HFF-Myc (cell line): ENCODE data around the gene PPP1R3F.
"Not testable (repeated sequence)": the region's sequence is repeated elsewhere in the genome, so short reads cannot be mapped to it uniquely, and the experiment has no call there.

Experiments
- DNase-seq: peaks from one replicate; pipeline ENCODE4 v3.0.0-alpha.2; 2011; ENCODE audit warnings: low read depth; ENCODE audit errors: extremely low read depth
- H3K4me3 ChIP-seq: replicated peaks from 2 replicates; pipeline ENCODE4 v1.5.1; 2011; ENCODE audit warnings: low read depth, mild to moderate bottlenecking, control low read depth, low read length
- CTCF ChIP-seq: IDR thresholded peaks from 2 replicates; pipeline ENCODE4 v1.5.1; 2012; ENCODE audit warnings: mild to moderate bottlenecking, low read depth, low read length, control low read depth; ENCODE audit errors: missing control alignments

The PPP1R3F gene

GRCh38 chrX:49308604-49309269 is 39.1 kb downstream of the PPP1R3F start:
- TF ChIP-seq CTCF: no peak
- H3K4me3 ChIP-seq: peak overlapping the region; percentile 18; the same call in 1 of the 2 replicates
- no peak for DNase-seq

- no peak for DNase-seq
- peak overlapping the region; percentile 18 for H3K4me3 ChIP-seq
- no peak for TF ChIP-seq CTCF
Observed at GRCh38 chrX:49309401-49309981, 39.9 kb downstream of the PPP1R3F start.

DNA sequence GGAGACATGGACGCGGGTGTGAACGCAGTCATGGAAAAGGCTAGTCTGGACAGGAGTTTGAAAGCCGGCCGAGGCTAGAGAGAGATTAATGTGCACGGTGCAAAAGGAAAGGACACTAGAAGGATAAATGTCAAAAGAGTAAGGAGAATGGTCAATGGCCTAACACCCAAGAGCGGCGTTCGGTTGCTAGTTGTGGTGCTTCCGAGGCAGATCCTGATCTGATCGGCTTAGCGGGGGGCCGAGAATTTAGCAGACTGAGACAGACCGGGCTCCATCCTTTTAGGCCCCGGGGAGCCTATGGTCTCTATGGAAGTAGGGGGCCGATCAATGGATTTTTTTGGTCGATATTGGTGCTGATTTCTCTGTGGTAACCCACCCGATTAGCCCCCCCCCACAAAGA is 40.8 kb downstream of the PPP1R3F start:
- no peak for TF ChIP-seq CTCF
- DNase-seq: no peak
- H3K4me3 ChIP-seq: no peak overlapping the region

- no peak for DNase-seq
- TF ChIP-seq CTCF: no peak
- H3K4me3 ChIP-seq: no peak overlapping the region
Observed at GRCh38 chrX:49312176-49312575, 42.6 kb downstream of the PPP1R3F start.

GRCh38 chrX:49316085-49316484 is 46.5 kb downstream of the PPP1R3F start:
- TF ChIP-seq CTCF: no peak
- DNase-seq: no peak
- no peak overlapping the region for H3K4me3 ChIP-seq

DNA sequence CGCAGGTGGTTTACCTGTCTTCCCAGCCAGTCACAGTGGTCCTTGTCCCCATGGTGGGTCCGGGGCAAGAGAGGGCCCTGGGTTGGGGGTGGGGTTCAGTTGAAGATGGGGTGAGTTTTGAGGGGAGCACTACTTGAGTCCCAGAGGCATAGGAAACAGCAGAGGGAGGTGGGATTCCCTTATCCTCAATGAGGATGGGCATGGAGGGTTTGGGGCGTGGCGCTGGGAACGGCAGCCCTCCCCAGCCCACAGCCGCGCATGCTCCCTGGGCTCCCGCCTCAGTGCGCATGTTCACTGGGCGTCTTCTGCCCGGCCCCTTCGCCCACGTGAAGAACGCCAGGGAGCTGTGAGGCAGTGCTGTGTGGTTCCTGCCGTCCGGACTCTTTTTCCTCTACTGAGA is 52.1 kb downstream of the PPP1R3F start, which contains the start of gene GAGE12J:
GAGE12J (plus strand) TSS at position 301 of the 400 bp plus-strand sequence. CDS start 1,157 bp downstream, outside the sequence.
- DNase-seq, H3K4me3 ChIP-seq: not testable (repeated sequence)

DNA sequence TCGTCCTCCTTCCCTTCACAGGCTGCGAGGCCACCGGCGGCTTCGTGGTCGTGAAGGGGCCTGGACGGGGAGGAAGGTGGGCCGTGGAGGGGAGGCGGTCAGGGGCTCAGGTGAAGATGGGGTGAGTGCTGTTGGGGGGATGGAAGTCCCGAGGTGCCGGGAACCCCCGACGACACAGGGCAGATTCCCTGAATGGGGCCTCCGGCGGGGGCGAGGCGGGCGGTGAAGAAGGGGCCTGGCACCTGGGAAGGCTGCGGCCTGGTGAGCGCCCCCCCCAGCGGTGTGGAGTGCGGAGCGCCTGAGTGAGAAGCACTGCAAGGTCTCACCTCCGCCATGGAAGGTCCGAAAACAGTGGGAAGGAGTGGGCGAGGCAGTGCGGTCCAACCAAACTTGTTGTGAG is 52.7 kb downstream of the PPP1R3F start:
- DNase-seq, H3K4me3 ChIP-seq: not testable (repeated sequence)

- not testable (repeated sequence) for H3K4me3 ChIP-seq
Observed at GRCh38 chrX:49323735-49324134, 54.1 kb downstream of the PPP1R3F start.

DNA sequence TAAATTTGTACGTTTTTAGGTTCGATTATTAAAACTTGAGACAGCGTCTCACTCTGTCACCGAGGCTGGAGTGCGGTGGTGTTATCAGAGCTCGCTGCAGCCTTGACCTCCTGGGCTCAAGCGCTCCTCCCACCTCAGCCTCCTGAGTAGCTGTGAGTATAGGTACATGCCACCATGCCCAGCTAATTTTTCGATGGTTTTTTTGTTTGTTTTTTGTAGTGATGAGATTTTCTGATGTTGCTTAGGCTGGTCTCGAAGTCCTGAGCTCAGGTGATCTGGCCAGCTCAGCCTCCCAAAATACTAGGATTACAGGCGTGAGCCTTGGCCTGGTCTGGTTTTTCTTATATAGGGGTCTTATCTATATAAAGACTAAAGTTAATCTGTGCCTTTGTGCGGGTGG is 60.8 kb downstream of the PPP1R3F start:
- DNase-seq, H3K4me3 ChIP-seq: not testable (repeated sequence)

More at GRCh38 chrX:49323735-49324134, 54.1 kb downstream of the PPP1R3F start:
- DNase-seq: not testable (repeated sequence)

DNA sequence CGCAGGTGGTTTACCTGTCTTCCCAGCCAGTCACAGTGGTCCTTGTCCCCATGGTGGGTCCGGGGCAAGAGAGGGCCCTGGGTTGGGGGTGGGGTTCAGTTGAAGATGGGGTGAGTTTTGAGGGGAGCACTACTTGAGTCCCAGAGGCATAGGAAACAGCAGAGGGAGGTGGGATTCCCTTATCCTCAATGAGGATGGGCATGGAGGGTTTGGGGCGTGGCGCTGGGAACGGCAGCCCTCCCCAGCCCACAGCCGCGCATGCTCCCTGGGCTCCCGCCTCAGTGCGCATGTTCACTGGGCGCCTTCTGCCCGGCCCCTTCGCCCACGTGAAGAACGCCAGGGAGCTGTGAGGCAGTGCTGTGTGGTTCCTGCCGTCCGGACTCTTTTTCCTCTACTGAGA is 61.7 kb downstream of the PPP1R3F start, which contains the start of gene GAGE13:
GAGE13 (plus strand) TSS at position 301 of the 400 bp plus-strand sequence. CDS start 1,156 bp downstream, outside the sequence.
- H3K4me3 ChIP-seq, DNase-seq: not testable (repeated sequence)

DNA sequence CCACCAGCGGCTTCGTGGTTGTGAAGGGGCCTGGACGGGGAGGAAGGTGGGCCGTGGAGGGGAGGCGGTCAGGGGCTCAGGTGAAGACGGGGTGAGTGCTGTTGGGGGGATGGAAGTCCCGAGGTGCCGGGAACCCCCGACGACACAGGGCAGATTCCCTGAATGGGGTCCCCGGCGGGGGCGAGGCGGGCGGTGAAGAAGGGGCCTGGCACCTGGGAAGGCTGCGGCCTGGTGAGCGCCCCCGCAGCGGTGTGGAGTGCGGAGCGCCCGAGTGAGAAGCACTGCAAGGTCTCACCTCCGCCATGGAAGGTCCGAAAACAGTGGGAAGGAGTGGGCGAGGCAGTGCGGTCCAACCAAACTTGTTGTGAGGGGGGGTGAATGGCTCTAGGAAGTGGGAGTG is 62.2 kb downstream of the PPP1R3F start:
- H3K4me3 ChIP-seq: not testable (repeated sequence)

More for the DNA sequence above, 62.2 kb downstream of the PPP1R3F start:
- not testable (repeated sequence) for DNase-seq
